Mesodermal cell (in vitro differentiated cells): ENCODE data around the gene CYTH1.
A peak's percentile ranks its signal among the peaks of the same experiment; 100 is the strongest.

Experiments
- H3K27ac ChIP-seq: 2 replicates; pipeline ENCODE4 v1.7.0; 2013; ENCODE audit warnings: mild to moderate bottlenecking, low read depth, low read length, moderate library complexity; ENCODE audit not compliant: severe bottlenecking
- H3K36me3 ChIP-seq: 2 replicates; pipeline ENCODE4 v1.7.1; 2013; ENCODE audit warnings: mild to moderate bottlenecking, low read length, moderate library complexity; ENCODE audit not compliant: control insufficient read depth, insufficient read depth
- H3K4me1 ChIP-seq: one replicate; pipeline ENCODE4 v1.7.1; 2013; ENCODE audit warnings: mild to moderate bottlenecking, low read length; ENCODE audit not compliant: insufficient read depth, control insufficient read depth, poor library complexity, severe bottlenecking
- H3K4me3 ChIP-seq: 2 replicates; pipeline ENCODE4 v1.7.0; 2013; ENCODE audit warnings: low read length, control low read depth, mild to moderate bottlenecking; ENCODE audit not compliant: insufficient read depth, poor library complexity, severe bottlenecking; ENCODE audit errors: extremely low read depth
- H3K9me3 ChIP-seq: 2 replicates; pipeline ENCODE4 v1.7.1; 2013; ENCODE audit warnings: mild to moderate bottlenecking, low read length, moderate library complexity; ENCODE audit not compliant: control insufficient read depth
- WGBS, 2 experiments: methylation state at CpG; one replicate each; pipeline ENCODE4 v1.1.5; 2013; ENCODE audit warnings: missing lambda C conversion rate in 2 of 2; ENCODE audit not compliant: insufficient coverage in 2 of 2; 5-methylcytosine and 5-hydroxymethylcytosine counted together

The CYTH1 gene

DNA sequence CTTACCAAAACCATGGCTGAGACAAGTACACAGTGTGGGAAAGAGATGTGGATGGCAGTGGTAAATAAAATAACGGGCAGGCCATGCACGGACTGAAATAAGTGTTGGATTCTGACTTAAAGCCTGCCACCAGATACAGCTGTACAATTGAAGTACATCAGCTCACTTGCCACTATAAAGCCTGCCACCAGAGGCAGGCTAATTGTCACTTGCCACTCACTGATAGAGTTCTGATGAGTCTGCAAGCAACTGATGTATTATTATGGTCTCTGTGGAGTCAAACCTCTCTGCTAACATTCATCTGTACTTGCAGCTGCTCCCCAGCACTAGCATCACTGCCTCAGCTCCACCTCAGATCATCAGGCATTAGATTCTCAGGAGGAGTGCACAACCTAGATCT, 93.0 kb downstream of the CYTH1 start:
- WGBS, 2 experiments = 88% methylated on average over 2 of the region's 2 CpGs; no CpG with 5 or more reads in 1 of the 2 experiments
- Histone ChIP-seq H3K27ac (no peak overlapping the region), H3K4me3 (no peak overlapping the region), H3K36me3 (peaks cover 57% of the 10 kb centered on the region), H3K9me3 (no peaks in the 10 kb centered on the region), H3K4me1 (no peaks in the 10 kb centered on the region)

GRCh38 chr17:78687944-78688343, 94.1 kb downstream of the CYTH1 start:
- H3K27ac ChIP-seq = no peak overlapping the region
- H3K4me1 ChIP-seq = no peaks in the 10 kb centered on the region
- H3K9me3 ChIP-seq = no peaks in the 10 kb centered on the region
- WGBS, 2 experiments = 95 to 100% methylated on average over 2 to 7 of the region's 7 CpGs
- H3K4me3 ChIP-seq = no peak overlapping the region
- H3K36me3 ChIP-seq = peaks cover 50% of the 10 kb centered on the region

DNA sequence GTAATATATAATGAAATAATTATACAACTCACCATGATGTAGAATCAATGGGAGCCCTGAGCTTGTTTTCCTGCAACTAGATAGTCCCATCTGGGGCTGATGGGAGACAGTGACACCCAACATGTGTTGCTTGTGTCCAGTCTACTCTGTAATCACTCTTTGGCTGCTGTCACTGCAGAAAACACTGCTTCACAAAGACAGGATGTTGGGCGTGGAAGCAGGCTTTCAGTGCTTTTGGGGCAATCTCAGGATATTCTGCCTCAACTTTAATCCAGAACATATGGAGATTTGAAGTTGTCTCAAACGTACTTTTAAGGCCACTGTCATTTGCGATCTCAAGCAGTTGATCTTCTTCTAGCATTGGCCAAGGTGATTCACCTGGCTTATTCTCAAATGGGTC, 94.9 kb downstream of the CYTH1 start:
- Histone ChIP-seq H3K36me3 (peaks cover 43% of the 10 kb centered on the region), H3K4me1 (no peaks in the 10 kb centered on the region), H3K9me3 (no peaks in the 10 kb centered on the region), H3K27ac (no peak overlapping the region), H3K4me3 (no peak overlapping the region)
- 73 to 94% methylated on average over 2 to 3 of the region's 3 CpGs for WGBS, 2 experiments

- peaks cover 41% of the 10 kb centered on the region for H3K36me3 ChIP-seq
- H3K4me1 ChIP-seq = peaks cover 21% of the 10 kb centered on the region
- H3K9me3 ChIP-seq = no peaks in the 10 kb centered on the region
- WGBS, 2 experiments = 82 to 87% methylated on average over 4 to 6 of the region's 6 CpGs
- H3K27ac ChIP-seq = no peak overlapping the region
- no peak overlapping the region for H3K4me3 ChIP-seq
Measured at GRCh38 chr17:78684026-78684425, 98.0 kb downstream of the CYTH1 start.

DNA sequence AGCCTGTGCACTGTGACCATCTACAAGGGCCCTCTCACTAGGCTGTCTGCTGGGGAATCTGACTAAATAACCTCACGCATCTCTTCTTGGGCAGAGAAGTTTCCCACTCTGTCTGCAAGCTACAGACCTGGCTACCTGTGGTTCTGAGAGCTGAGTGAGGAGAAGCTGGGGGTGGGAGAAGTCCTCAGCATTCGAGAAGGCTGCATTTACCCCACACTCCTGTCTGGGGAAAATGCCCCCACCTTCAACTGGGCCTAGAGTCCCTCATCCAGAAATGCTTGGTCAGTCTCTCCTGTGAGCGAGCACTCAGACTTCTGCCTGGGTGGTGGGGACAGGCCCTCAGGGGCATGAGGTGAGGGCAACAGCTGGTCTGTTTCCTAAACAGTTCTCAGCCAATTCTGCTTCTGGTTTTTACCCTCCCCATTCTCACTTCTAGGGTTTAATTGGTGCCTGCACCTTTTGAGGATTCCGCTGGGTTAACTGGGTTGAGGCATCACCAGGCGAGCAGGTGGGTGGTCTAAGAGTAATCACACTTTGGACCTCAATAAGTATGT, 98.6 kb downstream of the CYTH1 start:
- Histone ChIP-seq H3K36me3 (peaks cover 41% of the 10 kb centered on the region), H3K4me3 (no peak overlapping the region), H3K27ac (no peak overlapping the region), H3K9me3 (no peaks in the 10 kb centered on the region), H3K4me1 (peaks cover 21% of the 10 kb centered on the region)
- 94 to 100% methylated on average over 2 of the region's 5 CpGs for WGBS, 2 experiments

DNA sequence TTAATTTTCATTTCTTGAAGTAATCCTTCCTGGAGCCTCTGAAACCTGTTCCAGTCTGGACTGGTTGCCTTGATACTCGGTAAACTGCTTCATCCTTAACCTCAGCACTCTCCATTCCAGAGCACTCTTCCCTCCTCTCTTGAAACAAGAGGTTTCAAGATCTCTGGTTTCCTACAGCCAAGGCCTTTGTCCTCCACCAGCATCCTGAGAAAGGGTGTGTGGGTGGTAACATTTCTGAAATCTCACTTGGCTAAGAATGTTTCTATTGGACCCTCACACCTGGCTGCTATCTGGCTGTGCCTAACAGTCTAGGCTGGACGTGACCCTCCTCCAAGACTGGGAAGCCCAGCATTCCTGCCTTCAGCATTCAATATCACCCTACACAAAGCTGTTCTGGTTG, 99.7 kb downstream of the CYTH1 start:
- Histone ChIP-seq H3K9me3 (no peaks in the 10 kb centered on the region), H3K4me3 (no peak overlapping the region), H3K36me3 (peaks cover 40% of the 10 kb centered on the region), H3K27ac (no peak overlapping the region), H3K4me1 (peaks cover 21% of the 10 kb centered on the region)
- WGBS, 2 experiments = 100% methylated on average over 1 to 2 of the region's 2 CpGs

GRCh38 chr17:78680436-78680835, 101.6 kb downstream of the CYTH1 start:
- Histone ChIP-seq H3K36me3 (peaks cover 41% of the 10 kb centered on the region), H3K4me3 (no peak overlapping the region), H3K9me3 (no peaks in the 10 kb centered on the region), H3K4me1 (peaks cover 21% of the 10 kb centered on the region), H3K27ac (peak overlapping the region; percentile 71)
- WGBS, 2 experiments = 72 to 78% methylated on average over 6 to 7 of the region's 12 CpGs

GRCh38 chr17:78679495-78680395, 102.3 kb downstream of the CYTH1 start:
- peak overlapping the region; percentile 71 for H3K27ac ChIP-seq
- no peaks in the 10 kb centered on the region for H3K9me3 ChIP-seq
- WGBS, 2 experiments = 91 to 94% methylated on average over 20 to 24 of the region's 24 CpGs
- H3K4me1 ChIP-seq = peaks cover 21% of the 10 kb centered on the region
- no peak overlapping the region for H3K4me3 ChIP-seq
- H3K36me3 ChIP-seq = peaks cover 45% of the 10 kb centered on the region

DNA sequence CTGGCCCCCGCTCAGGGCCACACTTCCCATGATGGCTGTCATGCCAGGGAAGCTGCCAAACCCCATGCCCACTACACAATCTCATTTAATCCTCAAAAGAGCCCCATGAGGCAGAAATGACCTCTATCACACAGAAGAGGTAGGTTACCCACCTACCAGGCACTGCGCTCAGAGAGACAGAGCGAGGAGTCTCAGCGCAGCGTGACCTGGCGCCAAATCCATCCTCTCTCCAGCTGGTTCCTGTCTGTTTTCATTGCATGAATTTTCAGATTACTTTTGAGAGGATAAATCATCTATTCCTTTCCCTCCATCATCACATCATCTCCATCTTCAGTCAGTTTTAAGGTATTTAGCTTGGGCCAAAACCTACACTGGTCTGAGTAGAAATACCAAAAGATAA, 103.4 kb downstream of the CYTH1 start:
- 96 to 98% methylated on average over 5 to 6 of the region's 6 CpGs for WGBS, 2 experiments
- Histone ChIP-seq H3K9me3 (no peaks in the 10 kb centered on the region), H3K27ac (no peak overlapping the region), H3K36me3 (peaks cover 54% of the 10 kb centered on the region), H3K4me1 (peaks cover 21% of the 10 kb centered on the region), H3K4me3 (no peak overlapping the region)

DNA sequence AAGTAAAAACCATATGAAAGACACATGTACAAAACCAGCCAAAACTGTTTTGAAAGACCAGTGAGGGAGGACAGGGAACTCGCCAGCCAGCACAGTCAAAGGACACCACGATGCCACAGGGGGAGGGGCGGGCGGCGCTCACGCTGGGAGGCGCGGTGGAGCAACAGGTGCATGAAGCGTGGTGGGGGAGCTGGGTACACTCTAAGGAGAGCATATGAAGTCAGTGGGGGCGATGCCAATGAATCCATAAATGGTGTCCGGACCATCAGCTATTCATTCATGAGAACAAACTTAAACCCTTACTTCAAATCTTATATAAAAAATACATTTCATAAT, 103.9 kb downstream of the CYTH1 start:
- WGBS, 2 experiments = 99 to 100% methylated on average over 1 to 7 of the region's 11 CpGs
- peaks cover 54% of the 10 kb centered on the region for H3K36me3 ChIP-seq
- no peak overlapping the region for H3K4me3 ChIP-seq
- no peak overlapping the region for H3K27ac ChIP-seq
- no peaks in the 10 kb centered on the region for H3K9me3 ChIP-seq
- H3K4me1 ChIP-seq = peaks cover 21% of the 10 kb centered on the region
